Endometrium (tissue), 2 donors: ENCODE measurements around the gene NCKAP5L.
"Not testable (repeated sequence)": the region's sequence is repeated elsewhere in the genome, so short reads cannot be mapped to it uniquely, and the experiment has no call there.

ENCODE experiments used
- FAIRE-seq: peaks from 2 replicates; lab custom pipeline; 2012; peaks lifted over from hg19 to GRCh38; lab: Jason Lieb, UNC
- donor health status: control.
- donor health status: control.

The NCKAP5L gene, protein sequence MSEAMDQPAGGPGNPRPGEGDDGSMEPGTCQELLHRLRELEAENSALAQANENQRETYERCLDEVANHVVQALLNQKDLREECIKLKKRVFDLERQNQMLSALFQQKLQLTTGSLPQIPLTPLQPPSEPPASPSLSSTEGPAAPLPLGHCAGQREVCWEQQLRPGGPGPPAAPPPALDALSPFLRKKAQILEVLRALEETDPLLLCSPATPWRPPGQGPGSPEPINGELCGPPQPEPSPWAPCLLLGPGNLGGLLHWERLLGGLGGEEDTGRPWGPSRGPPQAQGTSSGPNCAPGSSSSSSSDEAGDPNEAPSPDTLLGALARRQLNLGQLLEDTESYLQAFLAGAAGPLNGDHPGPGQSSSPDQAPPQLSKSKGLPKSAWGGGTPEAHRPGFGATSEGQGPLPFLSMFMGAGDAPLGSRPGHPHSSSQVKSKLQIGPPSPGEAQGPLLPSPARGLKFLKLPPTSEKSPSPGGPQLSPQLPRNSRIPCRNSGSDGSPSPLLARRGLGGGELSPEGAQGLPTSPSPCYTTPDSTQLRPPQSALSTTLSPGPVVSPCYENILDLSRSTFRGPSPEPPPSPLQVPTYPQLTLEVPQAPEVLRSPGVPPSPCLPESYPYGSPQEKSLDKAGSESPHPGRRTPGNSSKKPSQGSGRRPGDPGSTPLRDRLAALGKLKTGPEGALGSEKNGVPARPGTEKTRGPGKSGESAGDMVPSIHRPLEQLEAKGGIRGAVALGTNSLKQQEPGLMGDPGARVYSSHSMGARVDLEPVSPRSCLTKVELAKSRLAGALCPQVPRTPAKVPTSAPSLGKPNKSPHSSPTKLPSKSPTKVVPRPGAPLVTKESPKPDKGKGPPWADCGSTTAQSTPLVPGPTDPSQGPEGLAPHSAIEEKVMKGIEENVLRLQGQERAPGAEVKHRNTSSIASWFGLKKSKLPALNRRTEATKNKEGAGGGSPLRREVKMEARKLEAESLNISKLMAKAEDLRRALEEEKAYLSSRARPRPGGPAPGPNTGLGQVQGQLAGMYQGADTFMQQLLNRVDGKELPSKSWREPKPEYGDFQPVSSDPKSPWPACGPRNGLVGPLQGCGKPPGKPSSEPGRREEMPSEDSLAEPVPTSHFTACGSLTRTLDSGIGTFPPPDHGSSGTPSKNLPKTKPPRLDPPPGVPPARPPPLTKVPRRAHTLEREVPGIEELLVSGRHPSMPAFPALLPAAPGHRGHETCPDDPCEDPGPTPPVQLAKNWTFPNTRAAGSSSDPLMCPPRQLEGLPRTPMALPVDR (N-terminal part only)

DNA sequence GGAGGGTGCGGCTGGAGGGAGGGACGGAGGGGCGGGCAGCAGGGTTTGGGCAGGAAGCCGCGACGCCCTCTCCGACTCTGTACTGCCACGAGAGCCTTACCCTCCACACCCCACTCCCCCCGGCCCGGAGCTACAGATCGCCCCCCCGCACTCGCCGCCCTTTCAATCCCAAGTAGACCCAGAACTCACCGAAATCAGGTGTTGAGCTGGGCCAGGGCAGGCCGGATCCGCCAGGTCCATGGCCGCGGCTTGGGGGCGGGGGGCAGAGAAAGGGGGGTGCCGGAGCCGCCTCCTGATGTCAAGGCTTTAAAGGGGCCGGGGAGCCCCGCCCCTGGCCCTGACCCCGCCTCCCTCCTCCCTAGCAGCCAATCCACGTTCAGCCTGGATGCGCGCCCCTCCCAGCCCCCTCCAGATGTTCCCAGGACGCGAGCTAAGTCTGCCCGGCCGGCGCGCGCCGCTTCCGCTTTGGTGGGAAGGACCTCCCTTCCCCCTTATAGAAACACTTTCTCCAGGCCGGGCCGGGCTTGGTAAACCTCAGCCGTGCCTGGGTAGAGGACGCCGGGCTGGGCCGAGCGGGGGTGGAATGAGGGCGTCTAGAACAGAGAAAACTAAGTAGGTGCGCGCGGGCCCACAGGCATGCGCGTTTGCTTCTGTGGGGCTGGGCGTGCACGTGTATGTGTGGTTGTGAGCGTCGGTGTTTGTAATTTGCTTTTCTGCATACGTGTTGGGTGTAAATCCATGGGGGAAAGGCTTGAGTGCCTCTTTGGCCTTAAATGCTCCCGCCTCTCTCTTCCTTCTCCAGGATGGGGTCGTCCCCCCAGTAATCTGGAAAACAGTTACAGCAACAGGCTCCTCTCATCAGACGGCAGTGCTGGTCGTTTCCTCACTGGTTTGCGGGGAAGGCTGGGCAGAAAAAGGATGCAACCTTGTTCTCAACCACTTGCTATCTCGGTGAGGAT, at the start of gene NCKAP5L:
Gene NCKAP5L (minus strand): TSS at position 281 of the 959 bp plus-strand sequence. CDS start 24,369 bp downstream, outside the sequence.
- FAIRE-seq = peak; percentile 87

DNA sequence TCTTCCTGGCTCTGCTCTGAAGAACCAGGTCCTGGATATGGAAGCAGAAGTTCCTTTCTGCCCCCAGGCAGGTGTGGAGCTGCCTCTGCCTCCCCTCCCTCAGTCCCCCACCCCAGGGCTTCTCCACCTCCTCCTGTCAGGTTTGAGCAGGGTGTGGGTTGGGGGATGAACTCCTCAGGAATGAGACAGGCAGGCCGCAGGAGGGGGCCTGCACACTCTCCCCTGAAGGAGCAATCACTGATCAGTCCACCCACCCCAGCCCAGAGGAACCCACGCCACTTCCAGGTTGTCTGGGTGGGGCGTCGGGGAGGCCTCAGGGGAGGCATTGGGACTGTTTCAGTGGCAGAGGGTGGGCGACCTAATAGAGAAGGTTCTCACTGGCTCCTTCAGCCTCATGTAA, 48.9 kb upstream of the NCKAP5L start:
- FAIRE-seq = no peak

DNA sequence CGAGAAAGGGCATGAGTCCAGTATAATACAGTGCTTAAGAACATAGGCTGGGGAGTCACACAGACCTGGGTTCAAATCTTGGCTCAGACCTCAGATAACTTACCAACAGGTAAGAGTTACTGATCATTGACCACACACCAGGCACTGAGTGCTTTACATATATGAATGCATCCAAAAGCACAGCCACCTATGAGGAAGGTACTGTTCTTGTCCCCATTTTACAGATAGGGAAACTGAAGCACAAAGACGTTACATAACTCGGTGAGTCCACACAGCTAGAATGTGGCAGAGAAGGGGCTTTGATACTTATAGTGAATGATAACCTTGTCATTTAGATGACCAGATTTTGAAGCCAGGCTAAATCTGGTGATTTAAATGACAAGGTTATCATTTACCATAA, 47.9 kb upstream of the NCKAP5L start:
- no peak for FAIRE-seq

DNA sequence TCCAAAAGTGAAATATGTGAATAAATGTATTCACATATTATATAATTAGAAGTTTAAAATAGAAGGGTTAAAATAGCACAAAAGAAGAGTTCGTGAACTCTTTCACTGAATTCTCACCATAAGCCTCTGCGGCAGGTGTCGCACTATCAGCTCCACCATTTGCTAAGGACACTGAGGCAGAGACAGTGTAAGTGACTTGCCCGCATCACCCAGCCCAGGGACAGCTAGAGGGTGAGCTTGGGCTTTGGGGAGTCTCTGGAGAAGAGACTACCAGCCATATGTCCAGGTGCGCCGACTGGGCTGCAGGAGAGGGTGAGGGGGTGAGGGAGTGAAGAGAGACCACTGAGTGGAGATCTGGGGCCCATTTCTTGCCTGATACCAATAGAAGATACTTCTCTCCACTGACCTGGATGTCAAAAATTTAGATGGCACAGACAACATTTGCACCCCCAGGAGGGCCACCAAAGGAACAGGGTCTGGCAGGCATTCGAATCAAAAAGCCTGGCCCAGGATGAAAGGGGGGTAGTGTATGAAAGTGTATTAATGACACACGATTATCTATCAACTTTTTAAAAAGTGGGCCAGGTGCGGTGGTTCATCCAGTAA, 47.0 kb upstream of the NCKAP5L start:
- FAIRE-seq = no peak

DNA sequence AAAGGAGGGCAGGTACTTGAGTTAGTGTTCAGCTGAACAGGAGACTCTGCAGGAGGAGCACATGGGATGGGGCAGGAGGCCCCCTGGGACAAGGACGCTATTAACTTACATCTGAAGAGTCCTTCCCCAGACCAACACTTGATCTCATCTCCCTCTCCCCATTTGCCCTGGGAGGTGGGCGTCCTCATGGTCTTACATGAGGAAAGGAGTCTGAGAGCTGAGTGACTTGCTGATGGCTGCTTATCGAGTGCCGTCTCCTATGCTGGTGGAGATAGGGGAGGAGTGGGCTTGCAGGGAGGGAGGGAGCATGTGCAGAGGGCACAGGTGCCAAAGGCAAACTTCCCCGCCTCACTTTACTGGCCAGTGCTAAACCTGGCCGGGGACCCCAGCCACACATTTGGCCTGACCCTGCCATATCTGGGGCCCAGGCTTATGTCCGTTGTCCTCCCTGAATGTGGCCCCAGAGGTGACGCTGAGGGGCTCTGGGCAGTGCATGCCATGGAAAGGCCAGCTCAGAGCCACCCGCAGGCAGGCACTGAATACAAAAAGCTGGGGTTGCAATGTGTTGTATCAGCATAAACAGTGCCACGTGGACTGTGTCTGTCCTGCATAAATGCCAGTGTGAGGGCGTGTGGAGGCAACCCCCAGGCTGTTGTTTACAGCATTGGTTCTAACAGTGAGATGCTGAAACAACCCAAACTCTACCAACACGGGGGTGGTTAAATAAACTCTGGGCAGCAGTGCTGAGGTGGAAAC, 46.1 kb upstream of the NCKAP5L start:
- no peak for FAIRE-seq

DNA sequence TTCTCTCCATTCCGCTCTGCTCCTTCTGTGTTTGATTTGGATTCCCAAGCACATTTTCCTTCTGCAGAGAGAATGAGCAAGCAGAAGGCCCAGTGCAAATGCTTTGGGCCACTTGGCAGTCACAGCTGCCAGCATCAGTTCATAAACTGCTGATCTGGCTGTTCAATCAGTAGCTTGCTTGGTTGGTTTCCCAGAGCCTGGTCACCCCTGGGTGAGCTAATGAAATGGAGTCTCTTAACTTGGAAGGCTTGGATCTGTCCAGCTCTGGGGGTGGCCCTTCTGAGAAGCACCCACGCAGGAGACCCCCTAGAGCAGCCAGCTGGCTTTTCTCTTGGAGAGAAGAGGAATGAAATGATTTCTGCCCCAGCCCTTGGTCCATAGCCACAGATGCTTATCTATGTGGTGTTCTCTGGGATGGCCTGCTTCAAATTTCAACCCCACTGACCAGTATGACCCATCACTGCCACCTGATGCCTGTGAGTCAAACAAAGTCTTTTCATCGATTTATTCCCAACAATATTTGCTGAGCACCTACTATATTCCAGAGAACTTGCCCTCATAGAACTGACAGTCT, 45.2 kb upstream of the NCKAP5L start:
- no peak for FAIRE-seq

DNA sequence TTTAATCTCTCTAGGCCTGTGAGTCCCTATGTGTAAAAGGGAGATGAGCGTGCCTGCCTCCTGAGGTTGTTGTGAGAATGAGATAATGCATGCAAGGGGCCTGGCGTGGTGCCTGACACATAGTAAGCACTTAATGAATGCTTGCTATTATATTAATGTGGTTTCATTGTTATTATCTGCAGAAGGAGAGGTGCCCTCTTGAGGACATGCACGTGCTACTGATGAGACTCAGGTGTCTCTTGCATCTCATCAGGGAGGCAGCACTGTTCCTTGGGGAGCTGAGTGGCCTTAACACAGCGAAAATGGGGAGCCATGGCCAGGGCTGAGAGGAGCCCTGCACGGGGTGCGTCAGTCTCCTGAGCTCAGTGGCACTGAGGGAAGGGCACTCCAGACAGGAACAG, 44.6 kb upstream of the NCKAP5L start:
- FAIRE-seq = no peak

DNA sequence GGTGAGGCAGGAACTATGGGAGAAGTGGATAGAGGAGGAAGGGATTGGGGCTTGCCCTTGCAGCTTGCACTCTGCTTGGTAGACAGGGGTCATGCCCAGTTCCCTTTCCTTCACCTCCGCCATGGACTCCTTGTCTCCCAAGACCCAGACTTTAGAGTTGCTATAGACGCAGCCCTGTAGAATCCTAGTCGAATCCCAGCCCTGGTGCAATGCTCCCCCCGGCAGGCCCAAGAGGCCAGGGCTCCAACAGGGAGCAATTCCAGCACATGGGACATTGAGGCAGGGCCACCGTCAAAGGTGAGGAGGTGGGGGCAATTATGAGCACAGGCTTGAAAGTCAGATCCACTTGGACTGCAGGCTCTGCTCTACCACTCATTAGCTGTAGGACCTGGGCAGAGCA, 44.2 kb upstream of the NCKAP5L start:
- FAIRE-seq = no peak

DNA sequence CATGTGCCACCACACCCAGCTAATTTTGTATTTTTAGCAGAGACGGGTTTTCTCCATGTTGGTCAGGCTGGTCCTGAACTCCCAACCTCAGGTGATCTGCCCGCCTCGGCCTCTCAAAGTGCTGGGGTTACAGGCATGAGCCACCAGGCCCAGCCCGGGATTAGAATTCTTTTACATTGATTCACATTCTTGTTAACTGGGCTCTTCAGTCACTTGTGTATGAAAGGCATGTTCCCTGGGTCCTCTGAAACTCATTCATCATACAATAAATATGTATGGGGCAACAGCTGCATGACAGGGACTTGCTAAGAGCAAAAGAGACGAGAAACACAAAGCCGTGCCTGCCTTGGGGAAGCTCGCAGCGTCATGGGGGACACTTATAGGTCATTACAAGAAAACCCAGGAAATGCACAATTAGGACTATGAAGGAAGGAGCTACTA, 43.6 kb upstream of the NCKAP5L start:
- not testable (repeated sequence) for FAIRE-seq

DNA sequence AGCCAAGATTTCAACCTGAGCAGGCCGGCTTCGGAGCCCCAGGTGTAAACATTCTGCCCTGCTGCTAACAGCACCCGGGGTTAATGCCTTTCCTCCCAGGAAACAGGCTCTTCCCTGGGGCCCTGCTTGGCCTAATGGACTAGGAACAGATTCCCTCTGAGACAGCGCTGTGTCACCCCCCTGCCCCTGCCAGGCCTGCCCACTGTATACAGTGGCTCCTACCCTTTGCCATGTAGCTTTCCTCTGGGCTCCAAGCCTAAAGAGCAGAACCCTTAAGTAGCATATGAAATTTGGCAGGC, 43.0 kb upstream of the NCKAP5L start:
- no peak for FAIRE-seq

DNA sequence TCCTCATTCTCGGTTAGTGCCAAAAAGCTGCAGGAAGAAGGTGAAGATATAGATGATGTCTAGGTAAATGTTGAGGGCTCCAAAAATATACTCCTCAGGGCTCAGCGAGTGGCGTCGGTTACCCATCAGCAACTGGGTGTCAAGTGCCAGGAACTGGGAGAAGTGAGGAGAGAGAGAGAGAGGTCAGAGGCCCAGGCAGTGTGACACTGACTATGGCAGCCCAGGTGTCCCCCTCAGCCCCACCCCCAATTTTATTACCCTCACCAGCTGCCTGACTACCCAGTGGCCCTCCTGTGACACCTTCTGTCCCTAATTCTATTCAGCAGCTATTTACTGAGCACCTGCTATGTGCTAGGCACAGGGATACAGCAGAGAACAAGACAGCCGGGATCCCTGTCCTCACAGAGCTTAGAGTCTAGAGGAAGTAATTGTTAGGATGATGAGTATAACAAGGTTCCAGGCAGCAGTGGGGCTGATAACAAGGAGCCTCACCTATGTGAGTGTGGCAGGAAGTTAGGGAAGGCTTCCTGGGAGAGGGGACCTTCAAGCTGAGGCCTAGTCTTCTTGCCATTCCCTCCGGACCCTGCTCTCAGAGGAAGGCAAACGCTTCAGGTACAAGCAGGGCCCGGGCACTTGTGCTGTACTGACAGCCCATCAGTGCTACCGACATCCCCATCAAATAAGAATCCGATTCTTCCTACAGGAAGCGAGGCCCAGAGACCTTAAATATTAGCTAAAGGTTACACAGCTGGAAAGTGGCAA, 42.5 kb upstream of the NCKAP5L start:
- no peak for FAIRE-seq

DNA sequence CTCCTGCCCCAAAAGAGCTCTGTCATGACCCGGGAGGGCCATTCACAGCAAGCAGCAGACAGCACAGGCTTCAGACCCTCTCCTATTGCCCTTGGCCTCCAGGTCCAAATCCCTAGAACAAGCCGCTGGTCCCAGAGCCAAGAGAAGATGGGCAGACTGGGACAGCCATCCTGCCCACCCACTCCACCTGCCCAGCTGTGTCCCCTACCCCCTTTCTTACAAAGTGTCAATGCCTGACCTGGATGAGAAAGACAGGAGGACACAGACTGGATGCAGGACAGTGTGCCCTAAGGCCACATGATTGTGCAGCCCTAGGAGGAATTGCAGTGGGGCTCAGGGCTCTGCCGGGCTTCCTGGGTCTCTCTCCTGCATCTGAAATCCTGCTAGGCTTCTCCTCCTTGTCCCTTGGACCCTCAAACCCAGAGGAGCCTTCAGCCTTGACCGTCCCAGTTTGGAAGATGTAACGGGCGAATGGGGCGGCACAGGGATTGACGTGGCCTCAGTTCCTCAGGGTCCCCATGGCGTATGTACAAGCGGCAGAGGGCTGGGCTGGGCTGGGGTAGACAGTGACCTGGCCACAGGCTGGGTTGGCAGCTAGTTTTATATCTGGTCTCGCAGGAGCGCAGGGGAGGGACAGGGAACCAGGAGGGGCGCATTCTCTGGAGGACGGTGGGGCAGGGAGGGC, 41.7 kb upstream of the NCKAP5L start:
- no peak for FAIRE-seq

DNA sequence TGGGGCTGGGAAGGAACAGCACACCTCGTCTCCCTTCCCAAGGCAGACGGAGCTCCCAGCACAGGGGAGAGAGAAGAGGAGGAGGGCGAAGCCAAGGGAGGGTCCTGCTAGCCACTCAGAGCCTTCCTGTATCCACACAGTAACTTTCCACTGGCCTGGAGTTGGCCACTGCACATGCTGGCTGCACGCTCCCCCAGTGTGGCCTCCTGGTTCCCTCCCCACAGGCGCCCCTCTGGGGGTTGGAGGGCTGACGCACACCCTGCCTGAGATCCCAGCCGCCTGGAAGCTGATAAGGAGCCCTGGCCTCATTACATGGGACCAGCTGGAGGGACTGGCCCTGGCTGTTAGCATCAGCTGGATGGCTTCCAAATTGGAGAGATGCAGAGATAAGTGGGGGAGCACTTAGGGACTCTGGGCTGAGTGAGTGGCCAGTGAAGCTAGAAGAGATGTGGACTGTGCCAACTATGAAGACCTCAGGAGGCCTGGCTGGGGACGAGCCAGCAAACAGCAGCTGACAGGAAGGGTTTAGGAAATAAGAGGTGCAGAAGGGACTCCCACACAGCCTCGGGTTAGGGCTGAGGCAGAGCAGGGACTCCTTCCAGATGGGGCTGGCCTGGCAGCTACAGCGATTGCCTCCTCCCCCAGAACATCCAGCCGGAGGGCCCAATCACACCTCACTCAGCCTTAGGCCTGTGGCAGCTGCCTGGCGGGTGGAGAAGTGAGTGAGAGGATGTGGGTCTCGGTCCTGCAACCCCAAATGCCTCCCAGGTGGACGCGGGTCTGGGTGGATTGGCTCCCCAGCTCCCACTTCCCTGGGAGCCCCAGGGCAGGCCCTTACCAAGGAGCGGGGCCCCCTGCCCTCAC, 41.0 kb upstream of the NCKAP5L start:
- peak; percentile 55 for FAIRE-seq

DNA sequence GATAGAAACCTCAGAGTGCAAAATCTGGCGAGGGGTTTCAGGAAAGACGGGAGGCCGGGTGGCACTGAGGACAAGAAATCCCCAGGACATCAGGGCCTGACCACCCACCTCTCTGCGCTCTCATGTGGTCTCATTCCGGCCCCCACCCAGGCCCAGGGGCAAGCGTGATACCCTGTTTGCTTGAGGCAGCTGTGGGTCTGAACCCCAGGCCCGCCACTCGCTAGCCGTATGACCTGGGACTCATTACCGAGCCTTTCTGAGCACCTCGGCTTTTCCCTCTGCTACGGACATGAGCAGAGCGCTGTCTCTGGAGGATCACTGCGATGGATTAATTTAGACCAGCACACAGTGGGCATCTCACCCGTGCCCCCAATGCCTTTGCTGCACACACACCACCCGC, 40.2 kb upstream of the NCKAP5L start:
- FAIRE-seq = no peak

DNA sequence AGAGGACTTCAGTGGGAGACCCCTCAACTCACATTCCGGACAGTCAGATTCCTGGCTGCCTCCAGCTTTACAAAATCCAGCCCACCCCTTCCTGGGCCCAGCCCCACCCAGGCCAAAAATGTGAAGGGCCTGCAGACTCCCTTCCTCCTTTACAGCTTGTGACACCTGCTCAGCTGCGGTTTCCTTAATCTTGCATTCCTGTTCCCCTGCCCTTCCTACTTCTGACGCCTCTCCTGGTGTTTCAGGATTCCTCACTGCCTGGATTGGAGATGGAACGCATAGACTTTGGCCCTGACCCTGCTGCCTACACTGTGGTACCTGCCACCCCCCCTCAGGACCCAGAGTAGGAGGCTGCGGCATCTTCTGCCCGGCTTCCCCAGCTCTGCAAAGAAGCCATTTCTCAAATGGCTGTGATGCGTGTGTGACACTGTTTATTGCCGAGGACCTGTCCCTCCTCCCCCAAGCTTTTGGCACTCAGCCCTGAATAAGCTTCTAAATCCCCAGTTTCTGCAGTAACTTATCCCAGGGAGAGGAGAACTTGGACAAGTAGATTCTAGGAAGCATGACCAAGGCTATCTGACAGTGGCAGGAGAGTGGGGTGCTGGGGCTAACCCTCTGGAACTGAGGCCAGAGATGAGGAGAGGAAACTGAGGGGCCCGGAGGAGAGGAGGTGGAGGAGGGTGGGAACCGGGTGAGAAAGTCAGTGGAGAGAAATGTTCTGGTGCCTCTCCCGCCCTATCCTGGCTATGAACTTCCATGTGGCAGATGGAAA, 39.5 kb upstream of the NCKAP5L start:
- no peak for FAIRE-seq

DNA sequence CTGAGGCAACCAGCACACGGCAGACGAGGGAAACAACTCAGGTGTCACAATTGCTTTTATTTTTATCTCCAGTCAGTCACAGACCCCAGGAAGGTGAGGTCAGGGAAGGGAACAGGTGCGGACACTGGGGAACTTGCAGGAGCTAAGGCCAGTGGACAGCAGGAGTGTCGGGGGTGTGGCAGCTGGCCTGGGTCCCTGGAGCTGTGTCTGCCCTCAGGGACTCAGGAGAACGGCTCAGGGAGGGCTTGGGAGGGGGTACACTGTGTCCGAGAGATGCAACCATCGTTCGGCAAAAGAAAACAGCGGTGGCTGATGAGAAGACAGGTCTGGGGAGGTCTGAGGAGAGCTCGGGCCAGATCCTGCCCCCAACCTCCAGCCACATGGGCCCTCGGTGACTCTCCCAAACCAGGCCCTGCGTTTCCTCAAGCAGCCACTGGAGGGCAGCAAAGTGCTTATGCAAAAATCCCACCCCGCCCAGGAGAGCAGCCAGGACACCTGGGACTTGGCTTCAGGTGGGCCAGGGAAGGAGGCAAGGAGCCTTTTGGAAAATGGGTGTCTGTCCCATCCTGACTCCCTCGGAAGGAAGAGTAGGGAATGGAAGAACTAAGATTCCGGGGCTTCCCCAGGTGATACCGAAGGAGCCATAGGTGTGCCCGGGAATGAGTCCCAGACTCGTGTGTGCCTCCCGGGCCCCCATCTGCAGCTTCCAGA, 38.8 kb upstream of the NCKAP5L start:
- no peak for FAIRE-seq
